22Rv1 (cell line): ENCODE results near the gene SEMA3C.

Experiments
- CTCF ChIP-seq: fragments of 450-650 bp; IDR thresholded peaks from 2 replicates; pipeline ENCODE4 v1.5.1; 2017; ENCODE audit warnings: mild to moderate bottlenecking
- ZFX ChIP-seq: fragments of 450-650 bp; IDR thresholded peaks from 2 replicates; pipeline ENCODE4 v1.6.1; 2017; ENCODE audit warnings: antibody characterized with exemption, borderline replicate concordance

DNA sequence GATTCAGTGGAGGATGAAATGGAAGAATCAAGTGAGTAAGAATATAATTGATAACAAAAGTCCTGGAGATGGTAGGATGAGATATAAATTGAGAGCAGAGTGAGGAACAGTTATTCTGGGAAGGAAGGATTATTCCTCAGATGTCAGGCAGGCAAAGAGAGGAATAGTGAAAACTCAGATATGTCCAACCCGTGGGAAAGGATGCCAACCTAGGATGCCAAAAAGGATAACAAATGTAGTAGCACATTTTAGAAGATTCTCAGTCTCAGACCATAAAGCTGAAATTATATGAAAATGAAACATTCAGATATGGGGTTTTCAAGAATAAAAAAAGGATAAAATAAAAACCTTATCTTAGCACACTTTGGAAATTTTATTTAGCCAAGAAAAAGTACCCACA is 131.1 kb downstream of the SEMA3C start:
- TF ChIP-seq CTCF: no peak
- no peak for TF ChIP-seq ZFX
